ENCODE data around the gene TAB2.
"Not testable (repeated sequence)": the region's sequence is repeated elsewhere in the genome, so short reads cannot be mapped to it uniquely, and the experiment has no call there.

Gene TAB2

DNA sequence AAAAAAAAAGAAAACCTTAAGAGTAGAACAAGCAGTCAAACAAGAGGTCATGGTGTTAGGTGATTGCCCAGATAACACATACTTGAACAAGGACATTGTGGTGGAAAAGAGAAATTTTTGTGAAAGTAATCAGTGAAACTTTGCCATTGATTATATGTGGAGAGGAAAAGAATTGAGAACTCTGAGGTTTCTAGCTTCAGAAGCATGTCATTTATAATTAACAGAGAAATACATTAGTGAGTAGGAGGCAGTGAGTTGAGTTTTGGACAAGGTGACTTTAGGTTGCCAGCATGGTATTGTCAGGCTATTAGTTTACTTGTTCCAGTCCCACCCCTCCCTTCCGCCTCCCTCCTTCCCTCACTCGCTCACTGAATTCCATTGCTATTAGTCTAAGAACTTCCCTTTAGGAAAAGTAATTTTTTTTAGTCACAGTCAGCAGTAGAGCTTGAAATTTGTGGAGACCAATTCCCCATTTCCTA is 17.2 kb downstream of the TAB2 start:
- DNase-seq: no peak

DNA sequence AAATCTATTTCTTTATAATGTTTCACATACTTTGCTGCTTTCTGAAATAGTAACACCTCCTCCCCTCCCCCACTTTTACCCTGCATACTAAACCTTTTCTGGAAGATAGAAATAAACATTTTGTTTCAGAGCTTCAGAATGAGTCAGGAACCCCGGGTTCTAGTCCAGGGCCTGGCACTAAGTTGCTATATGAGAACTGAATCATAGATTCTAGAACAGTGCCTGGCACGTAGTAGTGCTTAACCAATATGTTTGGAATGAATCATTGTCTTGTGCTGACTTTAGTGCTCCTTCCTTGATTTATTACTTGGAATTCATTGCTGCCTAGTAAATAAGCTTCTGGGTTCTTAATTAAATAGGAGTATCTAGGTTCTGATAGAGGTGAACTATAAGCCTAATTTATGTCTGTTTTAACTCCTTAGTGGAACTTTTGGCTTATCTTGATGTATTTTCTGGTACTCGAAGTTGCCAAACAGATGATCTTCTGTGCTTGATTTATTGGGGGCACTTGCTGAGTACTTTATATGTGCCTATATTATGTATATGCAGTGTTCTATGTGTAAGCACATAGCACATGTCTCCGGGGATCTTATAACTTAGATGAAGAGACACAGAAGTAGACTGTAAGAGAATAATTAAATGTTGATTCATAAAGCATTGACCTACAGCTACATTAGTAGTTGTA is 18.6 kb downstream of the TAB2 start:
- no peak for DNase-seq

DNA sequence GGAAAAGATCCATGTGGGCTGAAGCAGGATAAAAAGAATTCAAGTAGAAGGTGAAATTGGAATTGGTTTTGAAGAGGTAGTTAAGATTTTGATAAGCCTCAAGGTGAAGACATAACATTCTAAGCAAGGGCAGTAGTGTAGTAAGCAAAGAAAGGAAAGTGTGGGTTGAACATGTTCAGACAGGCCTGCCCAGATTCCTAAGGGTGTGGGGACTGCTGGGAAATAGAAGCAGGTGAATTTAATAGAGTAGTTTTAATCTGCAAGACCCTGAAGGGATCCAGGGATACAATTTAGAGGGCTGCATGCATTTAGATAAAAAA is 19.1 kb downstream of the TAB2 start:
- no peak for DNase-seq

DNA sequence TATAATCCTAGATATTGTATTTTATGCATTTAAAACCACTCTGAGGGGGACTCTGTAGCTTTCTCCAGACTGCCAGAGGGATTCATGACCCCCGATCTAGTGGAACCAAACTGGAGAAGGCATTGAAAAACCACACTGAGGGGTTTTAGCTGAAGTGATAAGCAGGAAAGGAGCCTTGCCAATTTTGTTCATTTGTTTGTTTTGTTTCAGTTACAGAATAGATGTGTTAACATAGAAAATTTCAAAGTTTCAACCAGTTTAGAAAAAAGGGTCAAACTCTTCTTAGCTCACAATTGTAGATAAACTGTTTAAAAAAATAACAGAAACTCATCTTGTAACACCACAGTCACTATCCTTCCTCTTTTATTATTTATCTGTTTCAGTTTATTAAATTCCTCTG is 19.8 kb downstream of the TAB2 start:
- DNase-seq: no peak

DNA sequence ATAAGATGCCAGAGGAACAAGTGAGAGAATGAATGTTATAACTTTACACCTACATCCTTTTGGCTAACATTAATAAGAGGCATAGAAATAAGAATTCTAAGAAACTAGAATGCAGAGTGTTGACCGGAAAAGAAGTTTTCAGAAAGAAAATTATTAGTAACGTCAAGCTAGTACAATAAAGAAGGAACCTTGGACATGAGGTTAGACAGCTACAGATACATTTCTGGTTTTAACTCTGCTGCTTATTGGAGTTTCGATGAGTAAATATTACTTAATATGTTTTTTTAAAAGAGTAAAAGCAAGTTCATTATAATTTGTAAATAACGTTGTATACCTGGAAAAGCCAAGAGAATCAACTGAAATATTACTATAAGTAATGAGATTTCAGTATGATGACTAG is 22.7 kb downstream of the TAB2 start:
- DNase-seq: no peak

DNA sequence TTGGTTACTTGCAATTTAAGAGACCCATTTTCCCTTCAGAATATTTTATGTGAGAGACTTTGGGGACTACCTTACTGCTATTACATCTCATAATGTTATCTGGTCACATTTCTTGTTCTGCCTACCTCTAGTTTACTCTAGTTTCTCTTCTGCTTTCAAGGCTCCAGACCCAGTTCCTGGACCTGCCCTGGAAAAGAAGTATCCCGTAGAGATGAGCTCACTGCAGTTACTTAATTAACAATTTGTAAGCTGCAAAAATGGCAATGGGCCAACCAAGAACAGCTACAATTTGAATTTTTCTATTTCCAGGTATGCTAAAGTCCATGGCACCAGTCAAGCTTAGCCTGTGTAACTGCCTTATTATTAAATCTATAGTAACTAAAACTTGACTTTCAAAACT is 25.0 kb downstream of the TAB2 start:
- DNase-seq: no peak

DNA sequence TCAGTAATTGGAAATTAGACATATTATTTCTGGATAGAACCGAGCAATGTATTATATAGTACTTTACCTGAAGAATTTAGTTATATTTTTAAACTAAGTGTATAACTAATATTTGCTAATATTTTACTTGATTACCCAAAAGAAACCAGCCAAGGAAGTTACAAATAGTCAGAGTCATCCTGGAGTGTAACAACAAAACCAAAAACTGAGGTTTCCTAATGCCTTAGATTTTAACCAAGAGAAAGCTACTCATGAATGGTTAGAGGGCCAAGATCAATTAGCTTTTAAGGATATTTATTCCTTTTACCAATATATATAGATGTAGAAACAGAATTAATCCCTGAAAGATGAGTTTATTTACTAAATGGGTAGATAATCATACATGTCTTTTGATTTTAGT is 26.0 kb downstream of the TAB2 start:
- no peak for DNase-seq

DNA sequence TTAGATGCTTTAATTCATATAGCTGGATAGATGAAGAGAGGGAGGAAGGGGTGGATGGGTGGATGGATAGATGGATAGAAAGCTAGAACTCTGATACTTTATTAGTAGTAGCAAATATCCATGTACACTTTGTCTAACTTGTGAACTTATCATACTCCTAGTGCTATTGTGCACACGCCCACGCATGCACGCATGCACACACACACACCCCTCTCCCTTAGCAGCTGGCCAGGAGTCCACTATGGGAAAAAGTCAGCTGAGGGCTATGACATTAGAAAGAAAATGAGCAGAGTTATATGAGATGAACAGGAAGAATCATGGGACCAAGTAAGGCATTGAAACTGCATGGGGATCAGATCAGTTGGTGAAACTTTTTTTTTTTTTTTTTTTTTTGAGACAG is 28.6 kb downstream of the TAB2 start:
- DNase-seq: no peak

DNA sequence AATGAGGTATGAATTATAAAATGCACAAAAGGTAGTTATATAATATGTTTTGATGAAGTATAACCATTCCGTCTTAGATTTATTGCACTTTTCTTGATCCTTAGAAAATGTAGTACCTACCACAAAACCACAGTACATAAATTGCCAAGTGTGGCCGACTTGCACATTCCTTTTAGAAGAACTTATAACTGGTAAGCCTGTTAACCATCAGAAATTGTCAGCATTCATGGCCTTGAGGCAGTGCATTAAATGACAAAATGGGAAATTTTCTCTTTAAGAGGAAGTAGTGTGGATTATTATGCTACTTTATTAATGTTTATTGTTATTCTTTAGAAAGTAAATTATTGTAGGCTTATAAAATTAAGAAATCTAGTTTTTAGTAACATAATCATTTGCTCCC is 29.6 kb downstream of the TAB2 start:
- DNase-seq: no peak

DNA sequence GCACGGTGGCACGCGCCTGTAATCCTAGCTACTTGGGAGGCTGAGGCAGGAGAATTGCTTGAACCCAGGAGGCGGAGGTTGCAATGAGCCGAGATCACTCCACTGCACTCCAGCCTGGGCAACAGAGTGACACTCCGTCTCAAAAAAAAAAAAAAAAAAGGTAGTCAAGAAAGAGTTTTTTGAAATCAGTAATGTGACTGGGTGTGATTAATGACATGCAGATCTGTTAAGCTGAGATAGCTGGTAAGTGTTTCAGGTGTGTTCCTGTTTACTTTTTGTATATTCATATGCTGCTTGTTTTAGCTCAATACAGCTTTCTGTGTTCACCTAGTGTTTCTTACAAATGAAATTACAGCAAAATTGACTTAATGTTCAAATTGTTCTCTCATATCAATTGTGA is 31.8 kb downstream of the TAB2 start:
- DNase-seq: not testable (repeated sequence)

DNA sequence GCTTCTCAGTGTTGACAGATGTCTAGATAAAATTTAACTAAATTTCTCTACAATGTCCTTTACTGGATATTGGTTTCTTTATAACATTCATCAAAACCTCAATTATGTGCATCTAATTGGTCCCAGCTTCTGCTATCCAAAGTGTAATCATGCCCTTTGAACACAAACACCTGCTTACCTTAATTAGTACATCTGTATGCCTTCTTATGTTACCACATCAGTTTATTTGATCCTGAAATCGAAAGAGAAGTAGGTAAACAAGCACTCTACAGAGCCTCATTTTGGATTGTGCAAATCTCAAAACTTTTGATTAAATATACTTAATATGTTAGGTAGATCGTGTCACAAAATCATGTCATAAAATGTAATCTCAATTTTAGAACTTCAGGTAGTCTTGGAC is 36.5 kb downstream of the TAB2 start:
- no peak for DNase-seq

DNA sequence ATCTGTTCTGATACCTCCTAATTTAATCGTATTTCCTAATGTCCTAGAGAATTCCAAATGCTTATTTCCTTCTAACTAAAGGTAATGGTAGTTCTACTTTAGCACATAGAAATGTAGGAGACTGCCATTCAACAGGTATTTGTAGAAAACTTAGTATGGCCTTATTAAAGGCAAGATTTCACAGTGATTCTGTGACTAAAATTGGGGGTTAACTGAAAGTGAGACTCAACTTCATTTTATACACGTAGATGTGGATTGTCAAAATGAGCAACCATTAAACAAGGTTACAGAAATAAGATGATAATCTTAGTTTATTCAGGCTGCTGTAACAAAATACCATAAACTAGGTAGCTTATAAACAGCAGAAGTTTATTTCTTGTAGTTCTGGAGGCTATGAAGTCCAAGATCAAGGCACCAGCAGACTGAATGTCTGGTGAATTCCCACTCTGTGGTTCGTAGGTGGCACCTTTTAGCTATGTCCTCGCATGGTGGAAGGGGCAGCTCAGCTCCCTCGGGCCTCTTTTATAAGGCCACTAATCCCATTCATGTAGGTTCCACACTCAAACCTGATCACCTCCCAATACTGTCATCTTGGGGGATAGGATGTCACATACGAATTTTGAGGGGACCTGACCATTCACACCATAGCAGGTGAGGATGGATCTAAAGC is 38.7 kb downstream of the TAB2 start:
- DNase-seq: no peak

DNA sequence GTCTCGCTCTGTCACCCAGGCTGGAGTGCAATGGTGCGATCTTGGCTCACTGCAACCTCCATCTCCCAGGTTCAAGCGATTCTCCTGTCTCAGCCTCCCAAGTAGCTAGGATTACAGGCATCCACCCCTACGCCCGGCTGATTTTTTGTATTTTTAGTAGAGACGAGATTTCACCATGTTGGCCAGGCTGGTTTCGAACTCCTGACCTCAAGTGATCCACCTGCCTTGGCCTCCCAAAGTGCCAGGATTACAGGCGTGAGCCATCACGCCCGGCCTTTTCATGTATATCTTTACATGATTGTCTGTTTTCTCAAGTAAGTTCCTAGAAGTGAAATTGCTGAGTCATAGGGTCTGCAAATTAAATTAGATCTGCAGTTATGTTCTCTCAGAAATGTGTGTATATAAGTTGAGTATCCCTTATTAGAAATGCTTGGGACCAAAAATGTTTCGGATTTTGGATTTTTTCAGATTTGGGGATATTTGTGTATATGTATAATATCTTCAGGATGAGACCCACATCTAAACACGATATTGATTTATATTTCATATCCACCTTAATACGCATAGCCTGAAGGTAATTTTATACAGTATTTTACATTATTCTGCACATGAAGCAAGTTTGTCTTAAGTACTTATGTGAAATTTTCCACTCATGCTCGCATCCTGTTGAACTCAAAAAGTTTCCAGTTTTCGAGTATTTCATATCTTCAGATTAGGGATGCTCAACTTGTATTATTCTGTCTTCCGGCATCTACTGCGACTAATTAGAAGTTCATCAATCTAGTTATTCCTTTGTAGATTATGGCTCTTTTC is 40.4 kb downstream of the TAB2 start:
- no peak for DNase-seq

DNA sequence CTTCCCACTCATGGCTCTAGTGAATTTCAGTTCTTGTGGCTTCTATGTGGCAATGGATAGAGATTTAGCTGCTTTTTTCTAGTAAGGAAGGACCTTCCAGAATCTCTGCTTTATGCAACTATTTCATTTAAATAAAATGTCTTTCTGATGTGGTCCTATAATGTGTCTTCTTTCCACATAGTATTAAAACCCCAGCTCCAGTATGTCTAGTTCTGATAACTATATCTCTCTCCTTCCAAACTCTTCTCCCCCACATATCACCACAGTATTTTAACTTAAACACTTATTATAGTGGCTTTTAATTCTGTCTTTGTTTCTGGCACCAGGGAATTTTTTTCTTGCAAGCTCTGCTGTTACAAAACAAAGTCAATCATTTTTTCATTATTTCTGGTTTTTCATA is 41.9 kb downstream of the TAB2 start:
- DNase-seq: no peak

DNA sequence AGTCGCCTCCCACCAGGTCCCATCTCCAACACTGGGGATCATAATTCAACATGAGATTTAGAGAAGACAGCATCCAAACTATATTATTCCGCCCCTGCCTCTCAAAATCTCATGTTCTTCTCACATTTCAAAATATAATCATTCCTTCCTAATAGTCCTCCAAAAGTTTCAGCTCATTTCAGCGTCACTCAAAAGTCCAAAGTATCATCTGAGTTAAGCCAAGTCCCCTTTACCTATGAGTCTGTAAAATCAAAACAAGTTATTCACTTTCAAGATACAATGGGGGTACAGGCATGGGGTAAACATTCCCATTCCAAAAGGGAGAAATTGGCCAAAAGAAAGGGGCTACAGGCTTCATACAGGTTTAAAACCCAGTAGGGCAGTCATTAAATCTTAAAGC is 43.0 kb downstream of the TAB2 start:
- no peak for DNase-seq

DNA sequence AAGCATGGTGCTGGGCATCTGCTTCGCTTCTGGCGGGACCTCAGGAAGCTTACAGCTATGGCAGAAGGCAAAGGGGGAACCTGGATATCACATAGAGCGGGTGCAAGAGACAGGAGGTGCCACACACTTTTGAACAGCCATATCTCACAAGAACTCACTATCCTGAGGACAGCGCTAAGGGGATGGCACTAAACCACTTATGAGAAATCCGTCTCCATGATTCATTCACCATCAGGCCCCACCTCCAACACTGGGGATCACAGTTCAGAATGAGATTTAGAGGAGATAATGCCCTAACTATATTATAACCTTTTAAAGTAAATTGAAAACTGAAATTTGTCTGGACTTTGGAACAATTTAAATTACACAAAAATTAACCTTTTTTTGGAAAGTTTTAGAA is 44.8 kb downstream of the TAB2 start:
- DNase-seq: no peak

DNA sequence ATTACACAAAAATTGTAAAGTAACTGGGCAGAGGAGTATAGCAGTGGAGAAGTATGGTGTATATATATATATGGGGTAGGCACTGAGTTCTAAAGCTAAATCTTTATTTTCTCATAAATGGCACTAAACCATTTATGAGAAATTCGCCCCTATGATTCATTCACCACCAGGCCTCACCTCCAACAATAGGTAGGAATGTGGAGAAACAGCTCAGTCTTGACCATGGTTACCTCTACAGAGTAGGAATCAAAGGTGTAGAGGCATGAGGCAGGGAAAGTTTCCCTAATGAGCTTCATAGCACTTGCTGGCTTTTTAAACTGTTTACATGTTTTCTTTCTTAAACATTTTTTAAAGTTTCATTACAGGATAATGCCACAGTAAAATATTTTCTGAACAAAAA is 45.6 kb downstream of the TAB2 start:
- DNase-seq: no peak

DNA sequence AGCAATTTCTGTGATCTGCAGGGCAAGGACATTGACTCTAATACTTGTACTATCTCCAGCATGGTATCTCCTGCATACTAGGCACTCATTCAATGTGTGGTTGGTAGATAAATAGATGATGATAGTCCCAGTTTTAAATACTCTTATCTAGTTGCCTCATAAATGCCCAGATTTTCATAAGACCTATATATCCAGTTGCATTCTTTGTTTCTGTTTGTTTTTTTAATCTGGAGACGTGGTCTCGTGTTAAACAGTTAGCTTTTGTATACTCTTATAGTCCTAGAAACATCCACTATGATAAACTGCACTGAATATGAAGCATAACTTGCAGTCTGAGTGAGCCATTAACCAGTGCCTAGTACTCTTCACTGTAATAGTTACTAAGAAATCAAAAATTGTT is 47.0 kb downstream of the TAB2 start:
- no peak for DNase-seq

DNA sequence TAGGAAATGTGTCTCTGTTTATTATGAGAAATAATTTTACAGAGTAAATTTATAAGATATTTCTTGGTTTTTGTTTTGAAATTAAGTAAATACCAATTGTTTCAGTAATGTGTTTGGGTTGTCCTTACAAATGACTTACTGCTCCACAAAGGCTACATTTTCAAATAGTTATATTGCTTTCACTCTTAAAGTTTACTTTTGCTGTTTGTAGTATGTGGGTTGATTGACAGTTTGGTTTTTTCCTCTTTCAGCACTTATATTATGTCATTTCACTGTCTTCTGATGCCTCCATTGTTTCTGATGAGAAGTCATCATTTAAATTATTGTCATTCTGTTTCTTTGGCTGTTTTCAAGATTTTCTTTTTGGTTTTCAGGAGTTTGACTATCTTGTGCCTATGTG is 47.7 kb downstream of the TAB2 start:
- no peak for DNase-seq

DNA sequence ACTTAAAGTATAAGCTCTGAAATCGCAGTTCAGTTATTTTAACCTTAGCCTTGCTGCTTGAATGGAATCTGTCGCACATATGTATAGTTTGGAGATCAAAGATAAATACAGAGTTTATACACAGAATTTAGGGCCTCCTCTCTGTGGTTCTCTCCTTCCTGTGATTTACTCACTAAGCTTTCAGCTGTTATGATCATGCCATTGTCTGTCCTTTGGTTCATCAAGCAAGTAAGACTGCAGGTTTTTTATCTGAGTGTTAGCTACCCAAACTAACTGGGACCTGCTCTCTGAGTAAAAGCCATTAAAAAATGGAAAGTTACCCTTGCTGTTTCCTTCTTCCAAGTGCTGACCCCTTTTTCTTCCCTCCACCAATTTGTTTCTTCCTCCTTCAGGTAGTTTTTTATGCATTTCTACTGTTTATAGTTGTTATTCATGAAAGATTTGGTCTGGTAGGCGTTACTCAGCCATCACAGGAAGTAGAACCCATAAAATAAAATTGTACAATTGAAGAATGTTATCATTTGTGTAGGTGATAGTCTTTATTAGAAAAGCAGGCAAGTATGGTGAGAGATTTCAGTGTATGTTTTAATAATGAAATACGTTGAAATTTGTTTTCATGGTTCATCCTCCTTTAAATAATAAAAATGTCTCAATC is 48.9 kb downstream of the TAB2 start:
- no peak for DNase-seq

DNA sequence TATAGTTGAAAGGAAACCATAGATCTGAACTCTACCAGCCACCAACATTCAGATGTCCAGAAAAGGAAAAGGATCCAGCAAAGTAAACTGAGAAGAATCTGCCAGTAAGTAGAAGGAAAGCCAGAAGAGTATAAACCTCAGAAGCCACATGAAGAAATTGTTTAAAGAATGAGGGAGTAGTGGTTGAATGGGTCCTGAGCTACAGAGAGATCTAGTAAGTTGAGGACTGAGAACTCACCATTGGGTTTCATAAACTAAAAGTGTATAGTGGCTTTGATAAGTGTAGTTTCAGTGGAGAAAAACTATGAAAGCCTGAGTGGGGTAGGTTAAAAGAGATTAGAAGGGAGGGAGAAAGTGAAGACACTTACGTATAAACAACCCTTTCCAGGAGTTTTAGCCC is 50.6 kb downstream of the TAB2 start:
- no peak for DNase-seq

DNA sequence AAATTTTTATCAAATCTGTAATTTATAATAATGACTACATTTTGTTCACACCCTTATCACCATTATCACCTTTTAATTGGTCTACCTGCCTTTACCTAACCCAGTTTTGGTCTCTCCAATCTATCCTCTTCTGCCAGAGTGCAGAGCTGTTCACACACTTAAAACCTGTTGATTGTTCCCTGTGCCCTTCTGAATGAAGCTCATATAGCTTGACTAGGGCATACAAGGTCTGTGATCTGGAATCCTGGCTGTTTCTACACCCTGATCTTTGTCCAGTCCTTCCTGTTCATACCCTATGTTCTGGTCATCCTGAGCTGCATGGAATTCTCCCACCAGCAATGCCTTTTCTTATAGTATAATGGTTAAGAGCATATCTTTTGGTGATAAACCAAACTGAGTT is 53.6 kb downstream of the TAB2 start:
- DNase-seq: no peak

DNA sequence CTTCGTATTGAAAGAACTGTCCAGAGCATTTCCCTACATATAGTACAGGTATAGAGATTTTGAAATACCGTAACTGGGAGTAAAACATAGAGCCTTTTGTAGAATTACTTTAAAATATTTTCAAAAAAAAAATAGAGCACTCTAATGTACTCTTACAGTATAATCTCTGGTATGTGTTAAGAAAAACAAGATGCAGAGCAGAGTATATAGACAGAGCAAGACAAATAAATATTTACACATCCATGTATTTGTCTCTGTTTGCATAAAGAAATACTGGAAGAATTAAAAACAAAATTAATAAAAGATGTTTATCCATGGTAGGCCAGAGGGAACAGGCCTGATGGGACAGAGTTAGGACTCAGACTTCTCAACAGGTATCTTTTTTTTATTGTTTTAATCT is 54.5 kb downstream of the TAB2 start:
- DNase-seq: no peak

DNA sequence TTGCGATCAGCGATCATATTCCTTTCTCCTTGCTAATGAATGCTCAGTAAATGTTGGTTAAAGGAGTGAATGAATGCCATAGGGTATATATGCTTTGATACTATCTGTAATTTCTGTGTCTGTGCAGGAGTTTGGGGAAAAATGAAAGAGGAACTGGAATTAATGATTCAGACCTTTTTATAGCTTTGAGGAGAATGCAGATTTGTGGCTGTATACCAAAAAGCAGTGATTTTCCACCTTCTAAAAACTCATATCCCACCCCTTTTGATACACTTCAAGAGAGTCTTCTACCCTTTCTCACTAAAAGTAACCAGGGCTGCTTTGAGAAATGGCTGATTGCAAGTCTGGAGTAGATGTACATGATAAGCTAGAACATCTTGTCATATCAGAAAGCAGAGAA is 56.0 kb downstream of the TAB2 start:
- DNase-seq: no peak

All from T-helper 9 cell (primary cell).